ENCODE results near the gene DUSP16.

- TF ChIP-seq CTCF (IDR thresholded peaks at IDR 0.05) (no peak), POLR2A (IDR thresholded peaks at IDR 0.05) (no peak), POLR2AphosphoS5 (IDR thresholded peaks at IDR 0.05) (no peak)
Observed at GRCh38 chr12:12441429-12441807, 121.2 kb downstream of the DUSP16 start.

All from sigmoid colon (tissue), 4 donors.